ENCODE results near the gene LILRB2.
"Not testable (repeated sequence)": the region's sequence is repeated elsewhere in the genome, so short reads cannot be mapped to it uniquely, and the experiment has no call there.

DNA sequence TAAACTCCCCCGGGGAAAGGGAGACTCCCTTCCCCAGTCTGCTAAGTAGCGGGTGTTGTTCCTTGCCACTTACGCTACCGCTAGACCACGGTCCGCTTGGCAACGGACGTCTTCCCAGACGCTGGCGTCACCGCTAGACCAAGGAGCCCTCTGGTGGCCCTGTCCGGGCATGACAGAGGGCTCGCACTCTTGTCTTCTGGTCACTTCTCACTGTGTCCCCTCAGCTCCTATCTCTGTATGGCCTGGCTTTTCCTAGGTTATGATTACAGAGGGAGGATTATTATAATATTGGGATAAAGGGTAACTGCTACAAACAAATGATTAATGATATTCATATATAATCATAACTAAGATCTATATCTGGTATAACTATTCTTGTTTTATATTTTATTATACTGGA lies 42.0 kb upstream of the LILRB2 start:
- TF ChIP-seq EZH2 (IDR thresholded peaks at IDR 0.05); POLR2A (IDR thresholded peaks at IDR 0.05; ENCODE audit: borderline replicate concordance, extremely low read depth, insufficient read depth, insufficient read length); ZNF274 (IDR thresholded peaks at IDR 0.05; ENCODE audit: low read depth, low read length): not testable (repeated sequence)
- TF ChIP-seq, protein P1, sequence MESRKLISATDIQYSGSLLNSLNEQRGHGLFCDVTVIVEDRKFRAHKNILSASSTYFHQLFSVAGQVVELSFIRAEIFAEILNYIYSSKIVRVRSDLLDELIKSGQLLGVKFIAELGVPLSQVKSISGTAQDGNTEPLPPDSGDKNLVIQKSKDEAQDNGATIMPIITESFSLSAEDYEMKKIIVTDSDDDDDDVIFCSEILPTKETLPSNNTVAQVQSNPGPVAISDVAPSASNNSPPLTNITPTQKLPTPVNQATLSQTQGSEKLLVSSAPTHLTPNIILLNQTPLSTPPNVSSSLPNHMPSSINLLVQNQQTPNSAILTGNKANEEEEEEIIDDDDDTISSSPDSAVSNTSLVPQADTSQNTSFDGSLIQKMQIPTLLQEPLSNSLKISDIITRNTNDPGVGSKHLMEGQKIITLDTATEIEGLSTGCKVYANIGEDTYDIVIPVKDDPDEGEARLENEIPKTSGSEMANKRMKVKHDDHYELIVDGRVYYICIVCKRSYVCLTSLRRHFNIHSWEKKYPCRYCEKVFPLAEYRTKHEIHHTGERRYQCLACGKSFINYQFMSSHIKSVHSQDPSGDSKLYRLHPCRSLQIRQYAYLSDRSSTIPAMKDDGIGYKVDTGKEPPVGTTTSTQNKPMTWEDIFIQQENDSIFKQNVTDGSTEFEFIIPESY (IDR thresholded peaks at IDR 0.05; ENCODE audit: extremely low read depth, insufficient replicate concordance, low read length): not testable (repeated sequence)

All from HCT116 (cell line).